Coronary artery (tissue), 2 donors: ENCODE data around the gene FAM149B1.

Experiments used
- DNase-seq: peaks from one replicate; pipeline ENCODE4 v3.0.0-alpha.2; 2017; ENCODE audit warnings: low spot score
- H3K27ac ChIP-seq, 2 donors: fragments of 200-600 bp; sonication (generic); one replicate each; pipeline ENCODE4 v1.5.1; 2016 to 2019
- H3K4me3 ChIP-seq: fragments of 200-600 bp; sonication (generic); 2 replicates; pipeline ENCODE4 v1.5.1; 2016; ENCODE audit warnings: mild to moderate bottlenecking, moderate library complexity
- TF ChIP-seq, protein P1 (sequence below): fragments of 200-600 bp; sonication (generic); IDR thresholded peaks from one replicate; pipeline ENCODE4 v1.5.1; 2019; ENCODE audit warnings: antibody characterized with exemption

FAM149B1 gene

GRCh38 chr10:73169320-73169719 lies 1.4 kb downstream of the FAM149B1 start:
- no peak overlapping the region for H3K27ac ChIP-seq
- TF ChIP-seq, protein P1, sequence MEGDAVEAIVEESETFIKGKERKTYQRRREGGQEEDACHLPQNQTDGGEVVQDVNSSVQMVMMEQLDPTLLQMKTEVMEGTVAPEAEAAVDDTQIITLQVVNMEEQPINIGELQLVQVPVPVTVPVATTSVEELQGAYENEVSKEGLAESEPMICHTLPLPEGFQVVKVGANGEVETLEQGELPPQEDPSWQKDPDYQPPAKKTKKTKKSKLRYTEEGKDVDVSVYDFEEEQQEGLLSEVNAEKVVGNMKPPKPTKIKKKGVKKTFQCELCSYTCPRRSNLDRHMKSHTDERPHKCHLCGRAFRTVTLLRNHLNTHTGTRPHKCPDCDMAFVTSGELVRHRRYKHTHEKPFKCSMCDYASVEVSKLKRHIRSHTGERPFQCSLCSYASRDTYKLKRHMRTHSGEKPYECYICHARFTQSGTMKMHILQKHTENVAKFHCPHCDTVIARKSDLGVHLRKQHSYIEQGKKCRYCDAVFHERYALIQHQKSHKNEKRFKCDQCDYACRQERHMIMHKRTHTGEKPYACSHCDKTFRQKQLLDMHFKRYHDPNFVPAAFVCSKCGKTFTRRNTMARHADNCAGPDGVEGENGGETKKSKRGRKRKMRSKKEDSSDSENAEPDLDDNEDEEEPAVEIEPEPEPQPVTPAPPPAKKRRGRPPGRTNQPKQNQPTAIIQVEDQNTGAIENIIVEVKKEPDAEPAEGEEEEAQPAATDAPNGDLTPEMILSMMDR = no peak
- no peak for DNase-seq
- no peak overlapping the region for H3K4me3 ChIP-seq

DNA sequence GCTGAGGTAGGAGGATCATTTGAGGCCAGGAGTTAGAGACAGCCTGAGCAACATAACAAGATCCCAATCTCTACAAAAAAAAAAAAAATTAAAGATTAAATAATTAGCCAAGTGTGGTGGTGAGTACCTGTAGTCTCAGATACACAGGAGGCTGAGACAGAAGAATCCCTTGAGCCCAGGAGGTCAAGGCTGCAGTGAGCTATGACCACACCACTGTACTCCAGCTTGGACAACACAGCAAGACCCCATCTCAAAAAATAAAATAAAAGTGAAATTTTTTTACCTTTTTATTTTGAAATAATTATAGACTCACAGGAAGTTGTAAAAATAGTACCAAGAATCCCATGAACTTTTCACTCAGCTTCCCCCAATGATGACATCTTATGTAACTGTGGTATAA lies 4.9 kb downstream of the FAM149B1 start:
- Histone ChIP-seq H3K4me3 (no peak overlapping the region), H3K27ac (no peak overlapping the region)
- DNase-seq = no peak
- TF ChIP-seq, protein P1 = no peak

DNA sequence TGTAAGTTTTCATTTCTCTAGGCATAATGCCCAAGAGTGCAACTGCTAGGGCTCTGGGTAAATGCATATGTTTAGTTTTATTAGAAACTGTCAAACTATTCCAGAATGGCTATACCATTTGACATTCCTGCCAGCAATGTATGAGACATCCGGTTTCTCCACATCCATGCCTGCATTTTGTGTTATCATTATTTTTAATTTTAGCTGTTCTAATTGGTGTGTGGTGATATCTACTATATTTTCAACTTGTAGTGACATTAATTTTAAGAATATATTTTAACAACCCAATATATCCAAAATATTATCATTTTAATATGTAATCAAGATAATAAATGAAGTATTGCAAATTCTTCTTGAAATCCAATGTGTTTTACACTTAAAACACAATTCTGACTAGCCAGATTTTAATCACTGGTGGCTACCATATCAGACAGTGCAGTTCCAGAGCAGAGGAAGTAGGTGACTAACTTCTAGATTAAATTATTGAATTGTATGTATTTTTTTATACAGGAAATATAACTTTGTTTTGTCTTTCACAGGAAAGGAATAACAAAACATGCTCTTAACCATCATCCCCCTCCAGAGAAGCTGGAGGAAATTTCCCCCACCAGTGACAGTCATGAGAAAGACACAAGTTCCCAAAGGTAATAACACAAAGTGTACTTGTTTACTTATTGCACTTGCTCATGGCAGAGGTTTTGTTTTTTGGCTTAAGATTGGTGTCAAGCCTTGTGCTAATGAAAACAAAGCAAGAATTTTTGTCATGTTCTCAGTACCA lies 6.4 kb downstream of the FAM149B1 start:
- no peak overlapping the region for H3K27ac ChIP-seq
- no peak overlapping the region for H3K4me3 ChIP-seq
- no peak for DNase-seq
- TF ChIP-seq, protein P1 = no peak

DNA sequence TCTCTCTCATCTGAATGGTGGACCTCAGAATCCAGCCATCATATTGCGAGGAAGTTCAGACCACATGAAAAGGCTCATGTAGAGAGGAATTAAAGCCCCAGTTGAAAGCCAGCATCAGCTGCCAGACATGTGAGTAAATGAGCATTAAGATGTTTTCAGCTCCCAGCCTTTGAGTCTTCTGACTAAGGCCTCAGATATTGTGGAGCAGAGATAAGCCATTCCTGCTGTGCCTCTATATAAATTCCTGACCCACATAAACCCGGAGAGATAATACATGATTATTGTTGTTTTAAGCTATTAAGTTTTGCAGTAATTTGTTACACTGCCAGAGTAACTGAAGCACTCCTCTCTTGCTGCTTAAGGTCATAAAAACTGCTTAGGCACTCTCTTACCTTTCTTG lies 14.6 kb downstream of the FAM149B1 start:
- Histone ChIP-seq H3K27ac (no peak overlapping the region), H3K4me3 (no peak overlapping the region)
- TF ChIP-seq, protein P1 = no peak
- DNase-seq = no peak

DNA sequence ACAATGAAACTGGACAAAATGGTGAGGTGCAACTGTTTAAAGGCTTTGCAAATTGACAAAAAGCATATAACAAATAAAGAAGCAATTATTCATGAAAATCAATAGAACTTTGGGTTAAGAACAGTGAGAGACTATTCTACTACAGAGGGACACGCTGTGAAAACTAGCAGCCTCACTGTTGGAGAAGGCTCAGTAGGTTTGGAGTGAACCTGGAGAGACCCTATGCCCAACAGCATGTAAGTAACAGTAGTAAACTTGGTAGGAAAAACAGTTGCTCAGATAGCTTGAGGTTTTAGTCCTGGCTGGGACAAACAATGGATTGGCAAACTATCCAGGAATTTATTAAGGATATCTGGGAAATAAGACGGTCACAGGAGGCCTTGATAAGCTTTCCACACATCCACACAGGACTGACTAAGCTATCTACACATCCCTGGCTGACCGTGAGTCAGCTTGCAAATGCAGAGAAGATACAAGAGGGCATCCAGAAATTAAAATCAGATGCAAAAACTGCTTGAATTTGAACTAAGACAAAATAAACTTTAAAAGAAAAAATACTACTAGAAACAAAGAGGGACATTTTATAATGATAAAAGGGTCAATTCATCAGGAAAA lies 15.9 kb downstream of the FAM149B1 start:
- TF ChIP-seq, protein P1 = no peak
- H3K27ac ChIP-seq = no peak overlapping the region
- DNase-seq = no peak
- no peak overlapping the region for H3K4me3 ChIP-seq

GRCh38 chr10:73186266-73186665 lies 18.3 kb downstream of the FAM149B1 start:
- TF ChIP-seq, protein P1 = no peak
- Histone ChIP-seq H3K4me3 (no peak overlapping the region), H3K27ac (no peak overlapping the region)
- no peak for DNase-seq

GRCh38 chr10:73190188-73190587 lies 22.3 kb downstream of the FAM149B1 start:
- no peak overlapping the region for H3K27ac ChIP-seq
- TF ChIP-seq, protein P1 = no peak
- H3K4me3 ChIP-seq = no peak overlapping the region
- no peak for DNase-seq
